ENCODE measurements around the gene FAM81A.

Gene FAM81A

GRCh38 chr15:59539799-59540198, 101.8 kb downstream of the FAM81A start:
- no peak for DNase-seq (ENCODE audit: low read depth, low spot score)

DNA sequence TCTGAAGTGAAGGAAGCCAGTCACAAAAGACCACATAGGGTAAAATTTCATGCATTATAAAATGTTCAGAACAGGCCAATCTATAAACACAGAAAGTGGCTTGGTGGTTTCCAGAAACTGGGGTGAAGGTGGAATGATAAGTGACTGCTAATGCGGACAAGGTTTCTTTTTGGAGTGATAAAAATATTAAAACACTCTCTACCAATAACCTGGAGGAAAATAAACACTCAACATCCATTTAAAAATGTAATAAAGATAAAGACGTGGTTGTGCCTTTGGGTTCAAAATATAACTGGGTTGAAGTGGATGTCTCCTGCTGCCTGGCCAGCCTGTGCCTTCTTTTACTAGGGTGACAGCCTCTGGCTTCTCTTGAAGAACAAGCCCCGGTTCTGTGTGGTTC, 102.7 kb downstream of the FAM81A start:
- no peak for DNase-seq (ENCODE audit: low read depth, low spot score)

- DNase-seq (ENCODE audit: low read depth, low spot score): no peak
Measured at GRCh38 chr15:59541750-59542149, 103.8 kb downstream of the FAM81A start.

DNA sequence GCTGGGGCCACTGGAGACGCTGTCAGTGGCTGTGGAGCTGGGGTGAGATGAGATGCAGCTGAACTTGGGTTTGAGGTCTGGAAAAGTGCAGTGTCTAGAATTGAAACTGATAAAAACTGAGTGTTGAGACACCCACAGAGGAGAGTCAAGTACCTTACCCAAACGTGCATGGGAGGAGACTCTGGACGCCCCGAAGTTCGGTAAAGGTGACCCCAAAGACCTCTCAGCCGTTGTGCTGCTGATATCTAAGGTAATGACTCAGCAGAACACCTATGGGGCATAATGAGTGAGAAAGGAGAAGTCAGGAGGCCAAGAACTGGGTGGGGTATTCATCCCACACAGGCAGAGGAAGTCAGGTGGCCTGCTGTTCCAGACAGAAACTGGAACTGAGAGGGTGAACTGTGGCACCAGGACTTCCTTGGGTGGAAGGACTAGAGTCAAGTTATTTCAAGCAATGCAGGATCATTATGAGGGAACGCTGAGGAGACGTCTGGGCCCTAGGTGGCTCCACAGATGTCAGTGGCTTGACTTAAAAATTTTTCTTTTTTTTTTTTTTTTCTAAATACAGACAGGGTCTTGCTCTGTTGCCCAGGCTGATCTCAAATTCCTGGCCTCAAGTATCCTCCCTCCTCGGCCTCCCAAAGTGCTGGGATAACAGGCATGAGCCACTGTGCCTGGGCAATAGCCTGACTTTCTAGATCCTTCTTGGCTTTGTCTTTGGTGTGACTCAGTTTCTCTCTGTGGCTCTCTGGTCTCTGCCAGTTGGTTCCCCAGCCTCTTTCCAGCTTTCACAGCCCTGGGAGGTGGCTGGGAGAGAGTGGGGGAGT, 105.9 kb downstream of the FAM81A start:
- DNase-seq (ENCODE audit: low read depth, low spot score): no peak

DNA sequence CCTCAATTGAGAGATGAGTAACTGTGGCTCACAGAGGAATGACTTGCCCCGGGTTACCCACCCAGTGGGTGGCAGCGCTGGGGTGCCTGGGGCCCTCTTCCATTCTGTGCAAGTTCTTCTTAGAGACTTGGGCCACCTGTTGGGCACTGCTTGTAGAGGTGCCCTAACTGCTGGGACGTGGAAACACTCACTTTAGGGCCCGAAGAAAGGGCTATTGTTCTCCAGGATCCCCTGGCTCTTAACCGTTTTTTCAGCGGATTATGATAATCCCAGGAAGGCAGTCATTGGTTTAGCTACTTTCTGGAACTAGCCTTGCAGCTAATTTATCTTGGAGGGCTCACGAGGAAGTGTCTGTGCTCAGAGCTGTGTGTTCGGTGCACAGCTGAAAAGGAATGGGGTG, 107.6 kb downstream of the FAM81A start:
- no peak for DNase-seq (ENCODE audit: low read depth, low spot score)

GRCh38 chr15:59548501-59549226, 110.7 kb downstream of the FAM81A start:
- DNase-seq (ENCODE audit: low read depth, low spot score): no peak

- no peak for DNase-seq (ENCODE audit: low read depth, low spot score)
Measured at GRCh38 chr15:59549301-59550185, 111.6 kb downstream of the FAM81A start.

- no peak for DNase-seq (ENCODE audit: low read depth, low spot score)
Measured at GRCh38 chr15:59550530-59550929, 112.5 kb downstream of the FAM81A start.

GRCh38 chr15:59550956-59551355, 113.0 kb downstream of the FAM81A start:
- no peak for DNase-seq (ENCODE audit: low read depth, low spot score)

DNA sequence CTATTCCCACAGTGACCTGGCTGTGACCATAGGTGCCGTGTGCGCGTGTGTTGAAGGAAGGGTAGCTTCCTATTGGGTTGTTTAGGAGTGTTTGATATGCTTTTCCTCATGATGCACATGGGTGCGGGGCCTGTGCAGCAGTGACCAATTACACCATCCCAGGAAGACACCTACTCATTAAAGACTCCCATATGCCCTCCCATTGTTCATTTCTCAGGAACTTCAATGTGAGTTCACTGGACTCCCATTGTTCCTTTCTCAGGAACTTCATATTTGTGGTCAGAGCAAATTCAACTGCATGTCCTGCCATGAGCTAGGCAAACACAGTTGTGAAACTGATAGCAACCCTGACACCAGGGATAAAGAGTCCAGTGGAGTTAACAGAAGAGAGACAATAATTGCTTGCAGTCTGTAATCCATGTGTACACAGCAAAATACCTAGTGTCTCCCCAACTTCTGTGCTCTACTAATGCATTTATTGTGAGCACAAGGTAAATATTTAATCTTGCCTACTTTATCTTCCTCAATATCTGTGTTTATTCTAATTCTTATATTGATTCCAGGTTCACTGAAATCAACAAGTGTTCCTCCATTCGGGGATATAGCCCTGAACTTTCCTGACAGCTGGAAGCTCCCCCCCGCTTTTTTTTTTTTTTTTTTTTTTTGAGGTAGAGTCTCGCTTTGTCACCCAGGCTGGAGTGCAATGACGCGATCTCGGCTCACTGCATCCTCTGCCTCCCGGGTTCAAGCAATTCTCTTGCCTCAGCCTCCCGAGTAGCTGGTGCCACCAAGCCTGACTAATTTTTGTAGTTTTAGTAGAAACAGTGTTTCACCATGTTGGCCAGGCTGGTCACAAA, 116.1 kb downstream of the FAM81A start:
- no peak for DNase-seq (ENCODE audit: low read depth, low spot score)

DNA sequence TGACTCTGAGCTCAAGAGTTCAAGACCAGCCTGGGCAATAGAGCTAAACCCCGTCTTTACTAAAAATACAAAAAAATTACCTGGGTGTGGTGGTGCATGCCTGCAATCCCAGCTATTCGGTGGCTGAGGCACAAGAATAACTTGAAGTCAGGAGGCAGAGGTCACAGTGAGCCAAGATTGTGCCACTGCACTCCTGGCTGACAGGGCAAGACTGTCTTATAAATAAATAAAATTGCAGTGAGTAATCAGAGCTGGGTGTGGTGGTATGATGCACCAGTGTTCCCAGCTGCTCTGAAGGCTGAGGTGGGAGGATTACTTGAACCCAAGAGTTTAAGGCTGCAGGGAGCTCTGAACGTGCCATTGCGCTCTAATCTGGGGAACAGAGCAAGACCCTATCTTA, 117.7 kb downstream of the FAM81A start:
- DNase-seq (ENCODE audit: low read depth, low spot score): no peak

DNA sequence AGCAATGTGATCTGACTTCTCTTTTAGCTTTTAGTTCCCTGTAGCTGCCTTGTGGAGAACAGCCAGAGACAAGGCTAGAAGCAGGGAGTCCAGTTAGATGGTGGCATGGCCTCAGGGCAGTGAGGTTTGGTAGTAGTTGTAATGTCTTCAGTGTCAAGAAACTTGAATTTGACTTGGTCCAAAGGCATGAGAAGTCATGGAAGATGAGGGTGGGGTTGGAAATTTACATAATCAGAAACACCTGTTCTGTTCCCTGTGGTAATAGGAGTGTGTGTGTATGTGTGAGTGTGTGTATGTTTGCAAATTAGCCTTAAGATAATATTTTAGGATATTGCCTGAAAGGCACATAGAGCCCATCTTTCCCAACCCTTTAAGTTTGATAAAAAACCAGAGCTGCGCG, 118.4 kb downstream of the FAM81A start:
- DNase-seq (ENCODE audit: low read depth, low spot score): no peak

- DNase-seq (ENCODE audit: low read depth, low spot score): no peak
Measured at GRCh38 chr15:59557581-59557980, 119.6 kb downstream of the FAM81A start.

- no peak for DNase-seq (ENCODE audit: low read depth, low spot score)
Measured at GRCh38 chr15:59558851-59559250, 120.9 kb downstream of the FAM81A start.

- no peak for DNase-seq (ENCODE audit: low read depth, low spot score)
Measured at GRCh38 chr15:59561547-59561946, 123.6 kb downstream of the FAM81A start.

DNA sequence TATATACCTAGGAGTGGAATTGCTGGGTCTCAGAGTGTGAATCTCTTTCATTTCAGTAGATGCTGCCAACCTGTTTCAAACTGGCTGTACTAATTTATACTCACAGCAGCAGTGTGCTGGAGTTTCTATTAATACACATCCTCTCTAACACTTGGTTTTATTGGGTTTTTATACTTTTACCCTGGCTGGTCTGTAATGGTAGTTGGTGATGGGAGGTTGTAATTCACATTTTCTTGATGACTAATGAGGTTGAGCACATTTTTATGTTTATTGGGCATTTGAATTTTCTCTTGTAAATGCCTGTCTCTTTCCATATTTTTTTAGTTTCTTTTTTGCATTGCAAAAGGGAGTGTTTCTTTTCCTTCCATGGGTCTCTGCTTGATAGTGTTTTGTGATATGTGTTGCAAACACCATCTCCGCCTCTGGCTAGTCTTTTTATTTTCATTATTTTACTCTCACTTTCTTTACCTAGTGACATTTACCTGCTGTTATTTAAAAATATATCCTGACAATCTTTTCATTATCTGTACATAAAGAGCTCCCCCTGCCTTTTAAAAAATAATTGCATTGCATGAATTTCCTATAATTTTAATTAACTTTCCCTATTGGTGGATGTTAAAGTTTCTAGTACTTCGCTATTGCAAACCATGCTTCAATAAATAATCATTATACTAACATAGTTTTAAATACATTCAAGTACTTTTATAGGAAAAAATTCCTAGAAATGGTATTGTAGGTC, 124.6 kb downstream of the FAM81A start:
- DNase-seq (ENCODE audit: low read depth, low spot score): no peak

DNA sequence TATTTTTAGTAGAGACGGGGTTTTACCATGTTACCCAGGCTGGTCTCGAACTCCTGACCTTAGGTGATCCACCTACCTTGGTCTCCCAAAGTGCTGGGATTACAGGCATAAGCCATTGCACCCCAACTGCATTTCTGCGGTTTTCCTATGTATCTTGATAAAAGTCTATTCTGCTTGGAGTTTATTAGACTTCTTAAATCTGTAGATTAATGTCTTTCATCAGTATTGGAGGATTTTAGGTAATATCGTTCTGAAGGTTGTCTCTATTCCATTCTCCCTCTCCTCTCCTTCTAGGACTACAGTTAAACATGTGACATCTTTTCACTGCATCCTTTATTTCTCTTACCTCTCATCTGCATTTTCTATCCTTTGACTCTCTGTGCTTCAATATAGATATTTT, 127.3 kb downstream of the FAM81A start:
- no peak for DNase-seq (ENCODE audit: low read depth, low spot score)

GRCh38 chr15:59567324-59567723, 129.3 kb downstream of the FAM81A start:
- no peak for DNase-seq (ENCODE audit: low read depth, low spot score)

- no peak for DNase-seq (ENCODE audit: low read depth, low spot score)
Measured at GRCh38 chr15:59569477-59569876, 131.5 kb downstream of the FAM81A start.

GRCh38 chr15:59570315-59570714, 132.3 kb downstream of the FAM81A start:
- DNase-seq (ENCODE audit: low read depth, low spot score): no peak

Measured in activated CD4-positive, CD25-positive, alpha-beta regulatory T cell treated with anti-CD3 and anti-CD28 coated beads, Interleukin-2, amount 50 U/mL, for 16 hours (primary cell).